ENCODE results near the gene CCDC69. TPM values are rescaled to one million over a fixed set of nuclear protein-coding genes. Genes with fewer than 3 reads are reported as not detected.

Gene CCDC69
- polyA plus RNA-seq (2013, experiment 1 of 2) = 11.2 TPM
- 10.8 TPM for polyA plus RNA-seq (2013, experiment 2 of 2)

GRCh38 chr5:151223447-151224264 lies at the start of gene CCDC69:
Gene CCDC69 (minus strand): TSS chr5:151224092. CDS start chr5:151223970, 122 bp downstream.
- Histone ChIP-seq H2AK5ac (ENCODE audit: low read length, severe bottlenecking) (no peak within 1 kb of the TSS), H3K27ac (ENCODE audit: low read length, poor library complexity, severe bottlenecking) (no peak within 1 kb of the TSS), H4K8ac (ENCODE audit: low read length) (no peak within 1 kb of the TSS), H3K79me1 (replicated peaks; ENCODE audit: low read length, poor library complexity, severe bottlenecking) (no peaks in the 10 kb centered on the region), H3K9ac (ENCODE audit: low read length) (peak within 1 kb of the TSS; percentile 82), H4K91ac (ENCODE audit: low read length) (no peak within 1 kb of the TSS), H2BK120ac (ENCODE audit: low read depth, low read length) (no peak within 1 kb of the TSS), H2BK5ac (ENCODE audit: low read depth, low read length, poor library complexity, severe bottlenecking) (no peak within 1 kb of the TSS), H3K4me3 (ENCODE audit: insufficient read depth in 1 of 2, low read depth in 1 of 2, low read length in 2 of 2) (peak within 1 kb of the TSS; percentile 62 to 84), H2AFZ (ENCODE audit: low read depth, low read length) (peak within 1 kb of the TSS; percentile 74), H3K23ac (ENCODE audit: low read length in 2 of 2) (peak within 1 kb of the TSS in 1 of 2 experiments; percentile 23), H2BK12ac (ENCODE audit: low read length in 2 of 2) (peak within 1 kb of the TSS in 1 of 2 experiments; percentile 12), H3K14ac (ENCODE audit: low read length in 2 of 2) (peak within 1 kb of the TSS in 1 of 2 experiments; percentile 64), H3K36me3 (ENCODE audit: control insufficient read depth in 1 of 2, insufficient read depth in 2 of 2, low read depth in 1 of 2, low read length in 2 of 2) (no peaks in the 10 kb centered on the region), H3K18ac (ENCODE audit: low read depth in 1 of 2, low read length in 2 of 2) (peak within 1 kb of the TSS; percentile 8 to 71), H3K4ac (ENCODE audit: low read depth in 1 of 2, low read length in 2 of 2) (peak within 1 kb of the TSS in 1 of 2 experiments; percentile 16), H3K9me3 (ENCODE audit: control insufficient read depth, low read length) (no peaks in the 10 kb centered on the region), H3K4me1 (ENCODE audit: control insufficient read depth, insufficient read depth, low read depth, low read length) (peaks cover 3% of the 10 kb centered on the region), H2BK15ac (ENCODE audit: low read depth, poor library complexity, severe bottlenecking) (peak within 1 kb of the TSS; percentile 4), H3K27me3 (ENCODE audit: control insufficient read depth in 1 of 2, insufficient read depth in 1 of 2, low read length in 2 of 2) (peaks cover 0 to 3% of the 10 kb centered on the region in 2 experiments), H3K4me2 (ENCODE audit: low read length, poor library complexity, severe bottlenecking) (peak within 1 kb of the TSS; percentile 91)
- DNase-seq = peak; percentile 77
- WGBS = 1% methylated on average over 55 of the region's 58 CpGs

DNA sequence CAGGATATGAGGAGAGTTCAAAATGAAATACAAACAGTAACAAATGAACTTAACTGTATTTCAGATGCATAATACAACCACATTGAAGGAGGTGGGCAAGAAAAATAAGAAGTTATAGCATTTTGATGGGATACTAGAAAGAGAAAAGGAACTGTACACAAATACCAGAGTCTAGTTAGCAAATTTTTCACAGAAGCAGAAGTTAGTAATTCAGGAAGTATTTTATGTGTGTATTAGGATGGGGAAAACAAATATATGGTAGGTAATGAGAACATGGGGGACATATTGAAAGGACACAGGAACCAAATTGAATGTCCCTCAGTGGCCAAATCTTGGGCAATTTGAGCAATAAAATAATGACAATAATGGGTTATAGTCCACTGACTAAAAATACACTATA lies 47.4 kb upstream of the CCDC69 start:
- H3K79me1 ChIP-seq (replicated peaks; ENCODE audit: low read length, poor library complexity, severe bottlenecking) = no peaks in the 10 kb centered on the region
- H3K9me3 ChIP-seq (ENCODE audit: control insufficient read depth, low read length) = no peaks in the 10 kb centered on the region
- no peak overlapping the region for H4K8ac ChIP-seq (ENCODE audit: low read length)
- no peak overlapping the region for H2AFZ ChIP-seq (ENCODE audit: low read depth, low read length)
- H3K4me3 ChIP-seq (ENCODE audit: insufficient read depth in 1 of 2, low read depth in 1 of 2, low read length in 2 of 2) = no peak overlapping the region
- H3K36me3 ChIP-seq (ENCODE audit: control insufficient read depth in 1 of 2, insufficient read depth in 2 of 2, low read depth in 1 of 2, low read length in 2 of 2) = peaks cover 7 to 44% of the 10 kb centered on the region in 2 experiments
- no peak overlapping the region for H3K14ac ChIP-seq (ENCODE audit: low read length in 2 of 2)
- H3K9ac ChIP-seq (ENCODE audit: low read length) = no peak overlapping the region
- no peak overlapping the region for H3K23ac ChIP-seq (ENCODE audit: low read length in 2 of 2)
- no peak overlapping the region for H3K4ac ChIP-seq (ENCODE audit: low read depth in 1 of 2, low read length in 2 of 2)
- no peaks in the 10 kb centered on the region for H3K4me1 ChIP-seq (ENCODE audit: control insufficient read depth, insufficient read depth, low read depth, low read length)
- H2AK5ac ChIP-seq (ENCODE audit: low read length, severe bottlenecking) = no peak overlapping the region
- DNase-seq = no peak
- no peak overlapping the region for H2BK12ac ChIP-seq (ENCODE audit: low read length in 2 of 2)
- no peak overlapping the region for H4K91ac ChIP-seq (ENCODE audit: low read length)
- no peak overlapping the region for H3K27ac ChIP-seq (ENCODE audit: low read length, poor library complexity, severe bottlenecking)
- H3K27me3 ChIP-seq (ENCODE audit: control insufficient read depth in 1 of 2, insufficient read depth in 1 of 2, low read length in 2 of 2) = peaks cover 0 to 3% of the 10 kb centered on the region in 2 experiments
- no peak overlapping the region for H2BK15ac ChIP-seq (ENCODE audit: low read depth, poor library complexity, severe bottlenecking)
- no peak overlapping the region for H3K4me2 ChIP-seq (ENCODE audit: low read length, poor library complexity, severe bottlenecking)
- H2BK5ac ChIP-seq (ENCODE audit: low read depth, low read length, poor library complexity, severe bottlenecking) = no peak overlapping the region
- no peak overlapping the region for H2BK120ac ChIP-seq (ENCODE audit: low read depth, low read length)
- H3K18ac ChIP-seq (ENCODE audit: low read depth in 1 of 2, low read length in 2 of 2) = no peak overlapping the region

- no peak overlapping the region for H2BK120ac ChIP-seq (ENCODE audit: low read depth, low read length)
- 17% methylated on average over 1 of the region's 1 CpG for WGBS
Measured at GRCh38 chr5:151270599-151270998, 46.7 kb upstream of the CCDC69 start.

DNA sequence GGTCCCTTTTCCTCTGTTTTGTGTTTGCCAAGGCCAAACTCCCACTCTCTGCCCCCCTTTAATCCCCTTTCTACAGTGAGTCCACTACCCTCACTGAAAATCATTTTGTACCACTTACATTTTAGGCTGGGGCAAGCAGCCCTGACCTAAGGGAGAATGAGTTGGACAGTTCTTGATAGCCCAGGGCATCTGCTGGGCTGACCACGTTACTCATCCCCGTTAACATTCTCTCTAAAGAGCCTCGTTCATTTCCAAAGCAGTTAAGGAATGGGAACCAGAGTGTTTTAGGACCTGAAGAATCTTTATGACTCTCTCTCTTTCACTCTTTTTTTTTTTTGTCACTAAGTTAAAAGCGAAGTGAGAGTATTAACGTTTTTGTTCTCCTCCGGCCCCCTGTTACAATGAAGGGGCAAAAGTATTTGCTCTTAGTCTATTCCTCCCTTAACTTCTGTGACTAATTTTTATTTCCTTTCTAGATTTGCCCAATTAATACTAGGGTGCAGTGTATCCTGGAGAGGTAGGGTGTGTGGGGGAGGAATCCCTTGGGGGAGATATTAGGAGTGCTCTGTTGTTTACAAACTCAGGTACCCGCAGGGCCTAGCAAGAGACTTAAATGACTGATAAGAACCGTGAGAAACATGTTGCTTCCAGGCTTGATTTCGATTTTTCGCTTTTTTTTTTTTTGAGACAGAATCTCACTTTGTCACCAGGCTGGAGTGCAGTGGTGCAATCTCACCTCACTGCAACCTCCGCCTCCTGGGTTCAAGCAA lies 43.8 kb upstream of the CCDC69 start:
- no peak overlapping the region for H4K91ac ChIP-seq (ENCODE audit: low read length)
- no peak overlapping the region for H3K9ac ChIP-seq (ENCODE audit: low read length)
- H2BK5ac ChIP-seq (ENCODE audit: low read depth, low read length, poor library complexity, severe bottlenecking) = no peak overlapping the region
- no peaks in the 10 kb centered on the region for H3K79me1 ChIP-seq (replicated peaks; ENCODE audit: low read length, poor library complexity, severe bottlenecking)
- no peak overlapping the region for H2BK15ac ChIP-seq (ENCODE audit: low read depth, poor library complexity, severe bottlenecking)
- DNase-seq = no peak
- H3K9me3 ChIP-seq (ENCODE audit: control insufficient read depth, low read length) = no peaks in the 10 kb centered on the region
- H3K36me3 ChIP-seq (ENCODE audit: control insufficient read depth in 1 of 2, insufficient read depth in 2 of 2, low read depth in 1 of 2, low read length in 2 of 2) = peaks cover 10 to 55% of the 10 kb centered on the region in 2 experiments
- H3K18ac ChIP-seq (ENCODE audit: low read depth in 1 of 2, low read length in 2 of 2) = no peak overlapping the region
- WGBS = 78% methylated on average over 4 of the region's 11 CpGs
- H3K14ac ChIP-seq (ENCODE audit: low read length in 2 of 2) = no peak overlapping the region
- no peak overlapping the region for H2BK12ac ChIP-seq (ENCODE audit: low read length in 2 of 2)
- no peak overlapping the region for H3K4ac ChIP-seq (ENCODE audit: low read depth in 1 of 2, low read length in 2 of 2)
- no peaks in the 10 kb centered on the region for H3K27me3 ChIP-seq (ENCODE audit: control insufficient read depth in 1 of 2, insufficient read depth in 1 of 2, low read length in 2 of 2)
- H3K27ac ChIP-seq (ENCODE audit: low read length, poor library complexity, severe bottlenecking) = no peak overlapping the region
- no peak overlapping the region for H4K8ac ChIP-seq (ENCODE audit: low read length)
- no peak overlapping the region for H3K4me3 ChIP-seq (ENCODE audit: insufficient read depth in 1 of 2, low read depth in 1 of 2, low read length in 2 of 2)
- peak overlapping the region in 1 of 2 experiments; percentile 79 for H3K23ac ChIP-seq (ENCODE audit: low read length in 2 of 2)
- no peak overlapping the region for H2AK5ac ChIP-seq (ENCODE audit: low read length, severe bottlenecking)
- H2AFZ ChIP-seq (ENCODE audit: low read depth, low read length) = no peak overlapping the region
- H2BK120ac ChIP-seq (ENCODE audit: low read depth, low read length) = no peak overlapping the region
- H3K4me1 ChIP-seq (ENCODE audit: control insufficient read depth, insufficient read depth, low read depth, low read length) = no peaks in the 10 kb centered on the region
- no peak overlapping the region for H3K4me2 ChIP-seq (ENCODE audit: low read length, poor library complexity, severe bottlenecking)

More at GRCh38 chr5:151270599-151270998, 46.7 kb upstream of the CCDC69 start:
- H2BK15ac ChIP-seq (ENCODE audit: low read depth, poor library complexity, severe bottlenecking) = no peak overlapping the region
- no peak overlapping the region for H4K91ac ChIP-seq (ENCODE audit: low read length)
- no peak overlapping the region for H3K27ac ChIP-seq (ENCODE audit: low read length, poor library complexity, severe bottlenecking)
- H4K8ac ChIP-seq (ENCODE audit: low read length) = no peak overlapping the region
- H3K79me1 ChIP-seq (replicated peaks; ENCODE audit: low read length, poor library complexity, severe bottlenecking) = no peaks in the 10 kb centered on the region
- DNase-seq = peak; percentile 88
- H3K4me1 ChIP-seq (ENCODE audit: control insufficient read depth, insufficient read depth, low read depth, low read length) = no peaks in the 10 kb centered on the region
- no peak overlapping the region for H2BK5ac ChIP-seq (ENCODE audit: low read depth, low read length, poor library complexity, severe bottlenecking)
- no peak overlapping the region for H3K18ac ChIP-seq (ENCODE audit: low read depth in 1 of 2, low read length in 2 of 2)
- H3K9ac ChIP-seq (ENCODE audit: low read length) = no peak overlapping the region
- H3K23ac ChIP-seq (ENCODE audit: low read length in 2 of 2) = no peak overlapping the region
- H3K4me3 ChIP-seq (ENCODE audit: insufficient read depth in 1 of 2, low read depth in 1 of 2, low read length in 2 of 2) = no peak overlapping the region
- no peaks in the 10 kb centered on the region for H3K9me3 ChIP-seq (ENCODE audit: control insufficient read depth, low read length)
- H2AFZ ChIP-seq (ENCODE audit: low read depth, low read length) = no peak overlapping the region
- no peak overlapping the region for H3K14ac ChIP-seq (ENCODE audit: low read length in 2 of 2)
- H3K27me3 ChIP-seq (ENCODE audit: control insufficient read depth in 1 of 2, insufficient read depth in 1 of 2, low read length in 2 of 2) = peaks cover 0 to 3% of the 10 kb centered on the region in 2 experiments
- H3K4ac ChIP-seq (ENCODE audit: low read depth in 1 of 2, low read length in 2 of 2) = no peak overlapping the region
- H2BK12ac ChIP-seq (ENCODE audit: low read length in 2 of 2) = no peak overlapping the region
- H2AK5ac ChIP-seq (ENCODE audit: low read length, severe bottlenecking) = no peak overlapping the region
- H3K36me3 ChIP-seq (ENCODE audit: control insufficient read depth in 1 of 2, insufficient read depth in 2 of 2, low read depth in 1 of 2, low read length in 2 of 2) = peaks cover 7 to 51% of the 10 kb centered on the region in 2 experiments
- H3K4me2 ChIP-seq (ENCODE audit: low read length, poor library complexity, severe bottlenecking) = no peak overlapping the region
